ENCODE results near the gene PIP5K1C.

DNA sequence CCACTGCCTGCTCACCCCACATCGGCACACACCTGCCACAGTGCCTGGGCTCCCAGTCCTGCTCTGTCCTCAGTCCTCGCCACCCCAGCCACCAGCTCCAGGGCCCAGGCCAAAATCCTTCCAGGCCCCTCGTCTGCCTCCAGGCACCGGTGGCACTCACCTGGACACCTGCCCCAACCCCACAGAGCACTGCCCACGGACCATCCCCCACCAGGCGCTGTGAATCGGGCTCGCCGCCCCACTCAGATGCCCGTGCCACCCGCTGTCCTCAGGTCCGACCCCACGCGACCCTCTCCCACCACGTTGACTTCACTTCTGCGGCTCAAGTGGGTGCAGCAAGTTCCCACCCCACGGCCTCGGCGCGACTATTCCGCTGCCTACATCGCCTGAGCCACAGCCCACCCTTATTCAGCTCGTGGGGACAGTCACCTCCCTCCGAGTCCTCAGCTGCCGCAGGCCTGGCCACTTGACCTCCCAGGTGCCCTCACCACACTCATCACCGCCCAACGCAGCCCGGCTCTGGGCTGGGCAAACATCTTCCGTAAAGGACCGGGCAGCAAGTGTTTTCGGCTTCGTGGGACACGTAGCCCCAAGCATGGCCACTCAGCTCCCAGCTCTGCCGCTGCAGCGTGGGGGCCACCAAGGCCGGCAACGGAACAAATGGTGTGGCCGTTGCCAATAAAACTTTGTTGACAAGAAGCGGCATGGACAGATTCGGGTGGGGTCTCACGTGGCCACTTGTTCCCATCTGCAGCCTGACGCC, 5.7 kb downstream of the PIP5K1C start:
- TF ChIP-seq CTCF (IDR thresholded peaks at IDR 0.05) (no peak), POLR2A (IDR thresholded peaks at IDR 0.05) (no peak)

Data from breast epithelium (tissue), 3 donors.